Neutrophil (primary cell): ENCODE measurements around the gene RPRD2.

ENCODE experiments used
- H3K27ac ChIP-seq: fragments of 200-600 bp; sonication (generic); 2 replicates; pipeline ENCODE4 v1.5.1; 2016; ENCODE audit warnings: mild to moderate bottlenecking, moderate library complexity
- H3K27me3 ChIP-seq: fragments of 200-600 bp; sonication (generic); 2 replicates; pipeline ENCODE4 v1.6.0; 2016; ENCODE audit warnings: mild to moderate bottlenecking
- H3K36me3 ChIP-seq: fragments of 200-600 bp; sonication (generic); 2 replicates; pipeline ENCODE4 v1.5.1; 2017
- H3K4me1 ChIP-seq, 2 experiments: fragments of 200-600 bp in 1 of 2; sonication (generic) in 1 of 2; 1 replicate in 1 of 2; 2 replicates in 1 of 2; pipeline versions ENCODE4 v1.5.1 to v1.6.1; 2013 to 2016; ENCODE audit warnings: low read depth in 1 of 2, low read length in 1 of 2, mild to moderate bottlenecking in 1 of 2, moderate library complexity in 1 of 2; ENCODE audit not compliant: control insufficient read depth in 1 of 2, insufficient read depth in 1 of 2
- H3K4me3 ChIP-seq, 2 experiments: fragments of 200-600 bp in 1 of 2; sonication (generic) in 1 of 2; 1 replicate in 1 of 2; 2 replicates in 1 of 2; pipeline ENCODE4 v1.5.1; 2013 to 2016; ENCODE audit warnings: low read depth in 1 of 2, low read length in 1 of 2, mild to moderate bottlenecking in 1 of 2, moderate library complexity in 1 of 2
- H3K9me3 ChIP-seq: fragments of 200-600 bp; sonication (generic); 2 replicates; pipeline ENCODE4 v1.5.1; 2016
- CTCF ChIP-seq: fragments of 200-600 bp; sonication (generic); IDR thresholded peaks from 2 replicates; pipeline ENCODE4 v1.5.1; 2016; ENCODE audit warnings: antibody characterized with exemption

RPRD2 gene

GRCh38 chr1:150508982-150509381 is 145.0 kb downstream of the RPRD2 start:
- H3K27me3 ChIP-seq: no peaks in the 10 kb centered on the region
- H3K36me3 ChIP-seq: peaks cover 42% of the 10 kb centered on the region
- H3K4me3 ChIP-seq: no peak overlapping the region
- TF ChIP-seq CTCF: no peak
- no peak overlapping the region for H3K27ac ChIP-seq
- no peaks in the 10 kb centered on the region for H3K9me3 ChIP-seq
- no peaks in the 10 kb centered on the region for H3K4me1 ChIP-seq

GRCh38 chr1:150511551-150511950 is 147.6 kb downstream of the RPRD2 start:
- no peak overlapping the region for H3K27ac ChIP-seq
- H3K27me3 ChIP-seq: peaks cover 9% of the 10 kb centered on the region
- H3K9me3 ChIP-seq: no peaks in the 10 kb centered on the region
- H3K36me3 ChIP-seq: peaks cover 16% of the 10 kb centered on the region
- no peak for TF ChIP-seq CTCF
- H3K4me1 ChIP-seq: peaks cover 15 to 16% of the 10 kb centered on the region in 2 experiments
- no peak overlapping the region for H3K4me3 ChIP-seq

GRCh38 chr1:150511985-150512660 is 148.2 kb downstream of the RPRD2 start:
- H3K27me3 ChIP-seq: peaks cover 13% of the 10 kb centered on the region
- H3K4me3 ChIP-seq: no peak overlapping the region
- H3K4me1 ChIP-seq: peaks cover 15 to 16% of the 10 kb centered on the region in 2 experiments
- no peak overlapping the region for H3K27ac ChIP-seq
- peaks cover 10% of the 10 kb centered on the region for H3K36me3 ChIP-seq
- TF ChIP-seq CTCF: no peak
- H3K9me3 ChIP-seq: no peaks in the 10 kb centered on the region

GRCh38 chr1:150512846-150513245 is 148.9 kb downstream of the RPRD2 start:
- no peaks in the 10 kb centered on the region for H3K9me3 ChIP-seq
- peaks cover 15 to 16% of the 10 kb centered on the region in 2 experiments for H3K4me1 ChIP-seq
- peaks cover 13% of the 10 kb centered on the region for H3K27me3 ChIP-seq
- H3K4me3 ChIP-seq: no peak overlapping the region
- H3K36me3 ChIP-seq: peaks cover 3% of the 10 kb centered on the region
- H3K27ac ChIP-seq: no peak overlapping the region
- TF ChIP-seq CTCF: no peak

- peaks cover 13% of the 10 kb centered on the region for H3K27me3 ChIP-seq
- H3K4me1 ChIP-seq: peaks cover 15 to 16% of the 10 kb centered on the region in 2 experiments
- H3K27ac ChIP-seq: no peak overlapping the region
- H3K36me3 ChIP-seq: no peaks in the 10 kb centered on the region
- no peak overlapping the region for H3K4me3 ChIP-seq
- TF ChIP-seq CTCF: no peak
- no peaks in the 10 kb centered on the region for H3K9me3 ChIP-seq
Observed at GRCh38 chr1:150513351-150513791, 149.4 kb downstream of the RPRD2 start.
